ENCODE measurements around the gene MACROH2A2.

- TF ChIP-seq CEBPB (IDR thresholded peaks at IDR 0.05; ENCODE audit: low read depth, low read length) = no peak
- no peak for TF ChIP-seq RCOR1 (IDR thresholded peaks at IDR 0.05; ENCODE audit: insufficient replicate concordance, low read length)
- TF ChIP-seq RAD21 (IDR thresholded peaks at IDR 0.05; ENCODE audit: low read length) = no peak
- no peak for TF ChIP-seq CTCF (conservative IDR thresholded peaks at IDR 0.05; ENCODE audit: low read depth, low read length)
- no peak for TF ChIP-seq MXI1 (IDR thresholded peaks at IDR 0.05; ENCODE audit: borderline replicate concordance, low read depth, low read length)
- no peak for TF ChIP-seq POLR2A (IDR thresholded peaks at IDR 0.05; ENCODE audit: low read depth, low read length)
These were observed 71.8 kb downstream of the MACROH2A2 start for GRCh38 chr10:70124415-70124814.
